SIG-M5 treated with dmso at 0.1 percent for 504 hours (cell line): ENCODE data around the gene POFUT2.

Experiments
- DNase-seq: peaks from one replicate; lab custom pipeline; 2025; ENCODE audit not compliant: unreplicated experiment; lab: John Stamatoyannopoulos, UW

Gene POFUT2, protein sequence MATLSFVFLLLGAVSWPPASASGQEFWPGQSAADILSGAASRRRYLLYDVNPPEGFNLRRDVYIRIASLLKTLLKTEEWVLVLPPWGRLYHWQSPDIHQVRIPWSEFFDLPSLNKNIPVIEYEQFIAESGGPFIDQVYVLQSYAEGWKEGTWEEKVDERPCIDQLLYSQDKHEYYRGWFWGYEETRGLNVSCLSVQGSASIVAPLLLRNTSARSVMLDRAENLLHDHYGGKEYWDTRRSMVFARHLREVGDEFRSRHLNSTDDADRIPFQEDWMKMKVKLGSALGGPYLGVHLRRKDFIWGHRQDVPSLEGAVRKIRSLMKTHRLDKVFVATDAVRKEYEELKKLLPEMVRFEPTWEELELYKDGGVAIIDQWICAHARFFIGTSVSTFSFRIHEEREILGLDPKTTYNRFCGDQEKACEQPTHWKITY

DNA sequence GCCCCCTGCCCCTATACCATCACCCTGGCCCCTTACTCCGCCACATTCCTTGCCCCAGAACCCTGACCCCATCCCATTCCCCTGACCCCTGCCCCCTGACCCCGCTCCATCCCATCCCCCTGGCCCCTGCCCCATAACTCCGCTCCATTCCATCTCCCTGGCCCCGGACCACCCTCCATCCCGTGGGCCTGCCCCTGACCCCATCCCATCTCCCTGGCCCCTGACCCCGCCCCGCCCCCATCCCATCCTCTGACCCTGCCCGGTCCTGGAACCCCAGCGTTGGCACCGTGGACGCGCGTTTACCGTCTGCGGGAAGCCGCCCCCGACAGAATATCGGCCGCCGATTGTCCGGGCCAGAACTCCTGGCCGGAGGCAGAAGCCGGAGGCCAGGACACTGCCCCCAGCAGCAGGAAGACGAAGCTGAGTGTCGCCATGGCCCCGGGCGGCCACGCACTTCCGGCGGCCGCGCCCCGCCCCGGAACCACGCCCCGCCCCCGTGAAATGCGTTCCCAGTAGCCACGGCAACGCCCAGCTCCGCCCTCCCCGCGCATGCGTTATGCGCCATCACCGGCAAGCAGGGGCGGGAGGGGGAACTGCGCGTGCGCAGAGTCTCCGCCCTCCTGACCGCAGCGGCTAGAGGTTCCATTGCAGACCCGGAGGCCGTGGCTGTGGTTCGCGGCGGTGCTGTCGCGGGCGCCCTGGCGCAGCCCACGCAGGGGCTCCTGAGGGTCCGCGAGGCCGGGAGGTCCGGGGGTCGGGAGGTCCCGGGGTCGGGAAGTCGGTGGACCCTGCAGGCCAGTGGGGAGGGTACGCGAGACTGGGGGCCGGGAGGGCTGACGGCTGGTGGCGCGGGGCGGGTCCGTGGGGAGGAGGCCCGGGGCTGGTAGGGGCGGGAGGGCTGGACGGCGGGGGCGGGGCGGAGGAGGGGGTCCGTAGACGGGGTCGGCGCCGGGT lies at the start of gene POFUT2:
Gene POFUT2, minus strand, starts transcription at position 458 of the 954 bp plus-strand sequence. Its CDS starts 24 bp downstream, at position 434.
- peak; percentile 87 for DNase-seq

DNA sequence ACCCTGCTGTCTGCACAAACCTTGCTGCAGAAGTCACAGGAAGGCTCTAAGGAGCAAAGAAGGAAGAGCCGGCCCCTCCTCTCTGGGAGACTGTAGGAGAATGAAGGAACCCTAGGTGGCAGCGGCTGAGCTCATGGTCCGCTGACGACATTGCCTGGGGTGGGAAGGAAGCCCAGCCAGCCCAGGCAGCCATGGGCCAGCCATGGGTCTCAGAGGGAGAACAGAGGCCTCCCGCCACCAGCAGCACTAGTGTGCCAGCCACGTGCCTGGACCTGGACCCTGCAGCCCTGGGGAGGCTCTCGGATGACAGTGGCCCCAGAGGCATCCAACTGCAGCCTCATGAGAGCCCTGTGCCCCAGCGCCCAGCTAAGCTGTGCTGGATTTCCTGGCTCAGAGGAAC lies 49.2 kb upstream of the POFUT2 start:
- no peak for DNase-seq

DNA sequence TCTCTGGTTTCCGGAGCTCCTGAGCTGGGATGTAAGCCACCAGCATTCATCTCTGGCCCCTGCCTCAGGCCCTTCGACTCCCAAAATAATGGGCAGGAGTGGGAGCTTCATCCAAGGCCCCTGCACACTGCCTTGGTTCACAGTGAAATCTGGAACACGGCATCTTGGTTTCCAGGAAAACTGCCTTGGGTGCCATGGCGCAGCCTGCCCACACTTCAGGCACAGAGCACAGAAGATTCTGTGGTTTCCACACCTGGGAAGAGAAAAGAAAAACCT lies 48.8 kb upstream of the POFUT2 start:
- DNase-seq, result no peak

DNA sequence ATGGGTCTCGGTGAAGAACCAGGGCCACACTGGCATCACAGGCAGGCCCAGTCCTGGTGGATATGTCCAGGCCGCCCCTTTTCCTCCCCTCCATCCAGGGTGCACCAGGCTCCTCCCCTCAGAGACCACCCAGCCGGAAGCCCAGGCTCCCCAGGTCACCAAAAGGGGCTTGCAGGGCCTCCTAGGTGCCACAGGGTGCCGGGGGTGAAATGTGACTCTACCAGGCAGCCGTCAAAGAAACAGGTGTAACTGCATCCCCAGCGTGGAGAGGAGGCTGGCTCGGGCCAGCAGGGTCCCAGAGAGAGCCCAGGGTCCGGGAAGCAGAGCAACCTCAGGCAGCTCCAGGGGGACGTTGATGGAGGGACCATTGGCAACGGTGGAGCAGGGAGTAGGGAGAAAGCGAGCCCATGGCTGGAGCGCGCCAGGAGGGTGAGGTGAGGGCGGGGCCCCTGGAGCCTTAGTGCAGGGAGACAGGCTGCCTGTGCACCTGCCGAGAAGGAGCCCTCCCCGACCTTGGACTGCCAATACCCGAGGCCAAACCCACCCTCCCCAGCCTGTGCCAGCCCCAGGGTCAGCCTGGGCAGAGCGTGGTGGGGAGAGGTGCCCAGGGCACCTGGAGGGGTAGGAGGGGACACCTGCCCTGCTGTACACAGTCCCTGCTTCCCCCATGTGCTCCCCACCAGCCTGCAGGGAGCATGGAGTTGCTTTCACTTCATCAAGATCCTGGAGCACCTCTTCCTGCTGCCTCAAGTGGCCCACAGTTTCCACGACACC lies 48.3 kb upstream of the POFUT2 start:
- DNase-seq, result no peak

DNA sequence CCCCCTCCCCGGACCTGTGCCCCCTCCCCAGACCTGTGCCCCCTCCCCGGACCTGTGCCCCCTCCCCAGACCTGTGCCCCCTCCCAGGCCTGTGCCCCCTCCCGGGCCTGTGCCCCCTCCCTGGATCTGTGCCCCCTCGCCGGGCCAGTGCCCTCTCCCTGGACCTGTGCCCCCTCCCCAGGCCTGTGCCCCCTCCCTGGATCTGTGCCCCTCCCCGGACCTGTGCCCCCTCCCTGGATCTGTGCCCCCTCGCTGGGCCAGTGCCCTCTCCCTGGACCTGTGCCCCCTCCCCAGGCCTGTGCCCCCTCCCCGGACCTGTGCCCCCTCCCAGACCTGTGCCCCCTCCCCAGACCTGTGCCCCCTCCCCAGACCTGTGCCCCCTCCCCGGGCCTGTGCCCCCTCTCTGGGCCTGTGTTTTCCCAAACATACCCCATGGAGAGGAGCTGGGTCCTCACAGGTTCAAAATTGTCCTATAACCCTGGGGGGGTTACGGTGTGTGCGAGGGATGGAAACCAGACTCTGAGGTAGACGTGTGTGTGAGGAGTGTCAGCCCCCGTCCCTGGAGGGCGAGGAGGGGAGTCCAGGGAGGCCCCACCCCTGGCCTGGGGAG lies 47.6 kb upstream of the POFUT2 start:
- no peak for DNase-seq

DNA sequence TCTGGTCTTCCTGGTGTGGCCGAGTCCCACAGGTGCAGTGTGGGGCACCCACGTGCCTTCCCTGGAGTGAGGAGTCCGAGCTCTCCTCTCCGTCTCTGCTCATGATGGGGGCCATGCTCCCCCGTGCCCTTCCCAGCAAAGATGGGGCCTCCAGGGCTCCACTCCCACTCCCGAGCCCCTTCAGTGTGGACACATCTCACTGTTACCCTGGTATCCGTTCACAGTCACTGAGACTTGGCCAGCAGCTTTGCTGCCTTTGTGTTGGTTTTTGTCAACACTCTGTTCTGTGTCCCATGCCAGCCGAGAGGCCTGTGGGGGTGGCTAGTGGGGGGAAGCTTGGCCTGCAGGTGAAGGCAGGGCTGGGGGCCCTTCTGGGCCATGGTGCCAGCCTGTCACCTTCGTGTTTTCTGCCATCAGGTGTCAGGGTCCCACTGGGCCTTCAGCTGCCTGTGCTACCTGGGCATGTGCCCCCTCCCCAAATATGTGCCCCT lies 46.9 kb upstream of the POFUT2 start:
- no peak for DNase-seq

DNA sequence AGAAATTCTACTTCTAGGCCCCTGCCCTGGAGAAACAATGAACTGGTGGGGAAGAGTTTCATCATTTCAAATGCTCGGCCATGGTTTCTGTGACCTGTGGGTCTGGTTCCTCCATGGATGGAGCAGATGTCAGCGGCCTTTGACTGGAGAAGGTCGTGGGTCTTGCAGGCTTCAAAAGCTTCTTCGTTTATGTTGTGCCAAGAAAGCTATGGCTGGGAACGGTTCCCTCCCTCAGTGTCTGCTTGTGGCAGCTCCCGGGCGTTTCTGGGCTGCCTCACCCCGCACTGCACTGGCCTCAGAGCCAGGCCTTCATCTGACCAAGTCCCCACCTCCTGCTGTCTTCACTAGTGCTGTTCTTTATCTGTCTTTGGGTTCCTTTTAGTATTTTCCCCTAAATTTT lies 46.4 kb upstream of the POFUT2 start:
- no peak for DNase-seq

DNA sequence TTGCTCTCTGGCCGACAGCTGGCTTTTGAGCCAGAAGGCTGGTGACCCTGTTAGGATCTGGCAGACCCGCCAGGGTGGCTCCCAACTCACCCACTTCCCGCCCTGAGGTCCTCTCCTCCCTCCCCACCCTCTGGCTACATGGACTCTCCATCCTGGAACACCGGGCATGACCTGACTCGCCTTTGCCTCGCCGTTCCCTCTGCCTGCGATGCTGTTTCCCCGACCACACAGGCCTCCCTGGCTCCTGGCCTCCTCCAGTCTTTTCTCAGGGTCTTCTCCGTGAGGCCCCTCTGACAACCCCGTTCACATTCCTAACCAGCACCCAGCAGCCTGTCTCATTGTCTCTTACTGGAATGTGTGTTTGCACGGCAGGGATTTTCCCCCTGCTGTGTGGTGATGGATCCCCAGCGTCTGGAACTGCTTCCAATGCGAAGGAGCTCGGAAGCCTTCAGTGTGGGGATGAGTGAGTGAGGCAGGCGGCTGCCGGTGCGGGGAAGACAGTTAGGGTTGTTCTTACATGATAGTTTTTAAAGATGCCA lies 46.0 kb upstream of the POFUT2 start:
- DNase-seq, result no peak

DNA sequence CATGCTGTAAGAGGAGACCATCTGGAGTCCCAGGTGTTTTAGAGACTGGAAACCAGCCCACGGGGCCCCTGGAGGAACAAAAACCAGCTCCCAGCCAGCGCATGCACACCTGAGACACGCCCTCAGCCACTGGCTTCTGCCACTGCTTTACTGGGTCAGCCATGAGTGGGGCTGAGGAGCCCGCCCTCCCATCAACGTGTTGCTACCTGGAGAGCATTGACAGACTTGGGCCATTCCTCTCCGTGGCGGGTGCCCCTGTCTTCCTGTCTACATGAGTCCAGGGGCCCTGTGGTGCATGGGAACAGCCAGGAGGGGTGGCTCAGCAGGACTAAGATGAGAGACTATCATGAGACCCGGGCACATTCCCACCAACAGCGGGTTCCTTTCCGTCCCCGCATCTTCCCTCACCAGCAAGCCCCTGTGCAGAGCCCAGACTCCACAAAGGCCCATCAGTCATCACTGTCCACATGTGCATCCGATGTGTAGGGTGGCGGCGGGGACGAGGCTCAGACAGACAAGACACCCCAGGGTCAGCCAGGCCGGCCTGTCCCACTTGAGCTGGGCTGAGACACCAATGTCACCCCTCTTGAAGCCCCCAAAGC lies 45.4 kb upstream of the POFUT2 start:
- no peak for DNase-seq

DNA sequence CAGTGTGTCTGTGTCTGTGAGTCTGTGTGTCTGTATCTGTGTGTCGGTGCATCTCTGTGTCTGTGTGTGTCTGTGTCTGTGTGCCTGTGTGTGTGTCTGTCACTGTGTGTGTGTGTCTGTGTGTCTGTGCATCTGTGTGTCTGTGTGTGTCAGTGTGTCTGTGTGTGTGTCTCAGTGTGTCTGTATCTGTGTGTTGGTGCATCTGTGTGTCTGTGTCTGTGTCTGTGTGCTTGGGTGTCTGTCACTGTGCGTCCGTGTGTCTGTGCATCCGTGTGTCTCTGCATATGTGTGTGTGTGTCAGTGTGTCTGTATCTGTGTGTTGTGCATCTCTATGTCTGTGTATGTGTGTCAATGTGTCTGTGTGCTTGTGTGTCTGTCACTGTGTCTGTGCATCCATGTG lies 44.7 kb upstream of the POFUT2 start:
- no peak for DNase-seq

DNA sequence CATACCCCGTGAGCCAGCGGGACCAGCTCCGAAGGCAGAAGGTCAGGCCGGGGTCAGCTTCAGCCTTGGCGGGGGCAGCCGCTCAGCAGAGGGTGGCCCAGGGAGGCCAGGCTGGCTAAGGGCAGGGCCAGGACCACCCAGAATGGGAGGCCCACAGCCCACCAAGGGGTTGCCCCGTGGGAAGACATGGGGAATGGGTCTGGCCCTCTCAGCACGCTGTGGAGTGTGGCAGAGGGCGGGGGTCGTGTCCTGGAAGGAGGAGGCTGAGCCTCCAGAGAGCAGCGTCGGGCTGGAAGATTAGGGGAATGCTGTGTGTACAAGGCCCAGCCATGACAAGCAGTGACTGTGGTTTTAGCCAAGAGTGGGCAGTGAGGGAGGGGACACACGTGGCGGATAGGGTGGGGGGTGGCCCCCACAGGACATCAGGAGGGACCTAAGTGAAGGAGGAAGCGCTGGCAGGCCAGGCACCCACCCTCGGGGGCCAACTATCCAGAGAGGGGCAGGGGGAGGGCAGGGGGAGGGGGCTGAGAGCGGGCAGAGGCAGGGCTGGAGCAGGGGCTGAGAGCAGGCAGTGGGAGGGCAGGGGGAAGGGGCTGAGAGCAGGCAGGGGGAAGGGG lies 43.9 kb upstream of the POFUT2 start:
- DNase-seq, result no peak

DNA sequence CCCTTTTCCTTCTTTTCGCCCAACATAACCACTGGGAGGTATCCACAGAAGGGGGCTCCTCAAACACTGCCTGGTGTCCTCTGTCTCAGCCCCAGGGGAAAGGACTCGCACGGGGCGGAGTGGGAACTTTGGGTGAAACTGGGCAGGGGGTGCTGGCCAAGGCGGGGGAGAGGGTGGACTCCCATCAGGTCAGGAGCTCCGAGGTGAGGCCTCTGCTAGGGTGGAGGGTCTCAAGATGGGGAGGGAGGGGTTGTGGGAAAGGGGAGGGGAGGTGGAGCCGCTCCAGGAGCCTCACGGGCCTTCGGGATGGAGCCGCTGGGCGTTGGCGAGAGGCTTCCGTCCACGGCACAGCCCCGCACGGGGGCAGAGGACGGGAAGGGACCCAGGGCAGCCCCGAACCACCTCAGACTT lies 43.2 kb upstream of the POFUT2 start:
- DNase-seq, result no peak

DNA sequence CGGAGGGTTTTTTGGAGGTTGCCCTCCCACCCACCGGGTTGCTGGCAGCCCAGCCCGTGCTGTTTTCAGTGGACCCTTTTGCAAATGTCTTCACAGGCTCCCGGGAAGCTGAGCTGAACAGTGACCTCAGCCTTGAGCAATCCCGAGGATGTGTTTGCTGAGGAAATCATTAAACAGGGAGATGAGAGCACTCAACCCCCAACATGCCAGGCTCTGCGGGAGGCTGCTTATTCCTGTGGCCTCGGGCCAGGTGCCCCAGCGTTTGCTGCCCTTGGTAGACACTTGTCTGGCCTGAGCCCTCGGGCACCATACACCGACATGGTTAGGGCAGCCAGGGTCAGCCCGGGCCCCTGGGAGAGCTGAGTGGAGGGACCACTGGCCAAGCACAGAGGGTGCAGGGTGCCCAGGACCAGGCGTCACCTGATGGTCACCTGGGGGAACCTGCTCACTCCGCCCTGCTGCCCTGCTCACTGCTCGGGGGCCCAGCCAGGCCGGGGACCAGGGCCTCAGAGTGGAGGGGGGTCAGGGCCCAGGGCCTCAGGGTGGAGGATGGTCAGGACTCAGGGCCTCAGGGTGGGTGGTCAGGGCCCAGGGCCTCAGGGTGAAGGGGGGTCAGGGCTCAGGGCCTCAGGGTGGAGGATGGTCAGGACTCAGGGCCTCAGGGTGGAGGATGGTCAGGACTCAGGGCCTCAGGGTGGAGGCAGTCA lies 42.5 kb upstream of the POFUT2 start:
- peak; percentile 35 for DNase-seq

DNA sequence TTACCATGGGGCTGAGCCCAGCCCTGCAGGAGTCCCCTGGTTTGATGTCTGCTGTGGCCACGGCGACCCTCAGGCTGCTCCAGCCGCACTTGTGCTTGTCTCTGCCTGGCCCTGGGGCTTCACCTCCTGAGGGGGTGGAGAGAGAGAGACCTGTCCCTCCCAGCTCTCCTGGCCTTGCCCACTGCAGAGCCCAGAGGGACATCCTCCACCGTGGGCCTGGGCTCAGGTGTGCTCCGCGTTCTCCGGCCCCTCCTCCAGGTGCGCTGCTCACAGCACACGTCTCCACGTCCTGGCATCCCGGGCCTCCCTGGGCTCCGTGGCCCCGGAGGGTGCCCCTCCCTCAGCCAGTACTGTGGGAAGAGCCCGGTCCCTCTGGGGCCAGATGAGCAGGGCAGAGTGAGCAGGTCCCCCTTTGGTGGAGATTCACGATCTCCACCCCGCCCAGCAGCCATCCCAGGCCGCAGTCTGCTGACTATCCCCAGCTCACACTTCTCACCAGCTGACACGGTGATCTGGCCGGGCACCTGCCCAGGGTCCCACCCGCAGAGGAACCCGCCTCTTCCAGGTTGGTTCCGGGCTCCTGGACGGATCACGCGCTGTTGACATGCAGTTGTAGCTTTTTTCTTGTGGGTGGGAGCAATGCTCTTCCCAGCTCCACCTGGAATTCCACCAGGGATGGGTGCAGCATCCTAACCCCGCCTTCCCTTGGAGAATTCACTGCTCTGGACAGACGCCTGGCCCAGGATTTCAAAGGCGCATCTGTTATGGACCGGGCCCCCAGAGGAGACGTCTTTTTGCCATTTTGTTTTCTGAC lies 41.8 kb upstream of the POFUT2 start:
- peak; percentile 22 for DNase-seq

DNA sequence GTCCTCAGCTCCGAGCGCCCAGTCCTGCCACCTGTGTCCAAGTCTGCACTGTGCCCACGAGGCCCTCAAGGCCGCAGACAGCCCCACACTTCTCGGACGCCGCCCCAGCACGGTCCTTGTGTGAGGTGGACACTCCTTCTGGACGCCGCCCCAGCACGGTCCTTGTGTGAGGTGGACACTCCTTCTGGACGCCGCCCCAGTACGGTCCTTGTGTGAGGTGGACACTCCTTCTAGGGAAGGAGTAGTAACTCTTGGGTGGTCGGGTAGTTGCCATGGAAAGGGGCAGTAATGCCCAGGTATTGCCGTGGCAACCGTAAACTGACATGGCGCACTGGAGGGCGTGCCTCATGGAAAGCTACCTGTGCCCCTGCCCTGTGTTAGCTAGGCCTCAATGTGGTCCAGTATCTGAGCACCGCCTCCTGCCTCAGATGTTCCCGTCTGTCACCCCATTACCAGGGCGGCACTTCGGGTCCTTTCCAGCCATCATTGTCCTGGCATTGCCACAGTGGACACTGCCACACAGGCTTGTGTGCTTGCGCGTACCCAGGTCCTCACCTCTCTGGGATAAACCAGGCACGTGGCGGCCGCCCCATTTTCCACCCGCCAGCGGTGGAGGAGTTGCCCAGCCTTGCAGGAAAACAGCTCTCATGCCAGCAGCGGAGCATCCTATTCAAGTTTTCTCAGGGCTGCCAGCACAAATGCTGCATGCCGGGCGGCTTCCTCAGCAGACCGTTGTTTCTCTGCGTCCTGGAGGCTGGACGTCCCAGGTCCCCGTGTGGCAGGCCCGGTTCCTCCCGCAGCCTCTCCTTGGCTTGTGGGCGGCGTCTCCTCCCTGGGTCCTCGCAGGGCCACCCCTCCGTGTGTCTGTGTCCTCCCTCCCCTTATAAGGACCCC lies 40.8 kb upstream of the POFUT2 start:
- no peak for DNase-seq

DNA sequence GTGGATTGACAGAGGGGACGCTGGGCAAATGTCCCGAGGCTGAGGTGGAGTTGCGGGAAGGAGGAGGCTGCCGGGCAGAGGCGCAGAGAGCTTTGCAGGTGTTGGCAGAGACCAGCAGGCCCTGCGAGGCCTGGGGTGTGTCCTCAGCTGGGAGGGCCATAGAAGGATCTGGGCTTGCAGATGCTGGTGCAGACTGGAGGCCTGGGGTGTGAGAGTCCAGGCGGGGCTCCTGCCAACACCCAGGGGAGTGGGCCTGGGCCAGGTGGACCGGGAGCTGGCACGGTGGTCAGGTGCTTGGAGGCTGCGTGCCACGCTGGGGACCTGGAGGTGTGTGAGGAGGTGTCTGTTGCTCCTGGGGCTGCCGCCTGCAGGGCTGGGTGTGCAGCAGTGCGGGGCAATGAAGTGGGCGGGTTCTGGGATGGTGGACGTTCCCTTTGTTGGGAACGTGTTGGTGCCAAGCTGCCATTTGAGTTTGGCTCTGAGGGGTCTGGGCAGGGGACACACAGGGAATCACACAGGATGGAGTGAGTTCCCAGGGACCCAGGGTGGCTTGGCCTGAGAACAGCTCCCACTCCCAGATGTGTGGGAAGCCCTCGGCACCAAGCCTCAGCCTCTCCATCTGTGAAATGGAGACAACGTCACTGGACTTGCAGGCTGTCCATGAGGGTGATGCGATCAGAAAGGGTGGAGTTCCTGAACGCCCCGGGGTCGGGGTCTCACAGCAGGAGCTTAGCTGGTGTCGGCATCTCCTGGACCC lies 39.9 kb upstream of the POFUT2 start:
- no peak for DNase-seq
